ENCODE results near the gene GJC2.

The GJC2 gene

GRCh38 chr1:228156515-228156881 is 6.8 kb downstream of the GJC2 start:
- no peak for DNase-seq (ENCODE audit: low read depth in 1 of 2, low spot score in 1 of 2)

DNA sequence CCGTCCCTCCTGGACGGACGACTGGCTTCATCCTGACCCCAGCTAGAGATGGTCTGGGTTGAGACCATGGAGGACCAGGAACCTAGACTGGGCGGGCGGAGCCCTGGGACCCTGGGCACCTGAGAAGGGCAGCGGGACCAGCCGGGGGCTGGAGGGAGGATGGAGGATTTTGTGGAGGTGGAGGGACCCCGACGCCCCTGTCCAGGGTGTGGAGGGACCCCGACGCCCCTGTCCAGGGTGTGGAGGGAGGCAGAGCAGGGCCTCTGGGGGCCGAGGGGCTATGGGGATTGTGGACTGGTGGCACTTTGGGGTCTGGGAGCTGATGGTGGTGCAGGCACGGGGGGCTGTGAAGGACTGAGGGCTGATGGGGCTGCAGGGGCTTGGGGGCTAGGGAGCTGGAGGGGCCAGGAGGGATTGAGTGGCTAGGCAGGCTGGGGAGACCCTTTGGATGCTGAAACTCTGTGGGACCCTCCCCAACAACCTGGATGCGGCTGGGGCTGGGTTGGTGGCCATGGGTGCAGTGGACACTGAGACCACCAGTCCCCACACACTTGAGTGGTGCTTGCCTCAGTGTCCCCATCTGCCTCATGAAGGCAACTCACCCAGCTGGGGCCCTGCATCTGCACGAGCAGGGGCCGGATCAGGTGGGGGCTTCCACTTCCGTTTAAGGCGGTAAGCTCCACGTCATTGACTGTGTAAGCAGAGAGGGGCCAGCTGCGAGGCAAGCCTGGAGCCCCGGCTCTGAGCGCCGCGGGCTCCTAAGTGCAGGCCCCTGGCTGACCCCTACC is 7.4 kb downstream of the GJC2 start:
- no peak for DNase-seq (ENCODE audit: low read depth in 1 of 2, low spot score in 1 of 2)

- no peak for DNase-seq (ENCODE audit: low read depth in 1 of 2, low spot score in 1 of 2)
These were observed 8.0 kb downstream of the GJC2 start for GRCh38 chr1:228157729-228158126.

GRCh38 chr1:228158151-228159007 is 8.6 kb downstream of the GJC2 start:
- DNase-seq (ENCODE audit: low read depth in 1 of 2, low spot score in 1 of 2), result no peak

DNA sequence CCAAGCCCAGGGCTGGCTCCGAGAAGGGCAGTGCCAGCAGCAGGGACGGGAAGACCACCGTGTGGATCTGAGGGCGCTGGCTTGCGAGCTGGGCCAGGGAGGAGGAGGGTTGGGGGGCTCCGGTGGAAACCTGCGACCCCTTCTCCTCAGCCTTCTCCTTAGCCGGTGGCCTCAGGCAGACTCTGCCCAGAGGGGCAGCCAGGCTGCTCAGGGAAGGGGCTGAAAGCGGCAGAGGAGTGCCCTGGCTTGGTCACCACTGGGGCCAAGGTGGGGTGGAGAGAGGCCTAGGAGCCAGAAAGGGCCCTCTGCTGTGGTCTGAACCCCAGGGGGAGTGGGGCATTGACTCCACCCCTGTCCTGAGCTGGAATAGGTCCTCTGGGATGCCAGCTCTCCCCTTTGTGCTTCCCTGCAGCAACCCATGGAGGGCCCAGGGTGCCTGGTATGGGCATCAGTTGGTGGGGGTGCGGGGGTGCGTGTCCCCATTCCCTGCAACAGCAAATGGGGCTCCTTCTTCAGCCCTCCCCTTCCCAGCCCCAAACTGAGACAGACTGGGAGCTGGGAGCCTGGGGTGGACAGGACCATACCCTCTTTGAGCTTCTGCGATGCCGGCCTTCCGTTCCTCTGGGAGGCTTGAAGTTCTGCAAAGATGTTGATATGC is 9.4 kb downstream of the GJC2 start:
- DNase-seq (ENCODE audit: low read depth in 1 of 2, low spot score in 1 of 2), result no peak

GRCh38 chr1:228160201-228160761 is 10.6 kb downstream of the GJC2 start:
- DNase-seq (ENCODE audit: low read depth in 1 of 2, low spot score in 1 of 2), result no peak

- no peak for DNase-seq (ENCODE audit: low read depth in 1 of 2, low spot score in 1 of 2)
These were observed 11.6 kb downstream of the GJC2 start for GRCh38 chr1:228161362-228161761.

- no peak for DNase-seq (ENCODE audit: low read depth in 1 of 2, low spot score in 1 of 2)
These were observed 12.1 kb downstream of the GJC2 start for GRCh38 chr1:228161866-228162265.

- no peak for DNase-seq (ENCODE audit: low read depth in 1 of 2, low spot score in 1 of 2)
These were observed 12.7 kb downstream of the GJC2 start for GRCh38 chr1:228162286-228163006.

GRCh38 chr1:228163007-228163753 is 13.4 kb downstream of the GJC2 start:
- no peak for DNase-seq (ENCODE audit: low read depth in 1 of 2, low spot score in 1 of 2)

DNA sequence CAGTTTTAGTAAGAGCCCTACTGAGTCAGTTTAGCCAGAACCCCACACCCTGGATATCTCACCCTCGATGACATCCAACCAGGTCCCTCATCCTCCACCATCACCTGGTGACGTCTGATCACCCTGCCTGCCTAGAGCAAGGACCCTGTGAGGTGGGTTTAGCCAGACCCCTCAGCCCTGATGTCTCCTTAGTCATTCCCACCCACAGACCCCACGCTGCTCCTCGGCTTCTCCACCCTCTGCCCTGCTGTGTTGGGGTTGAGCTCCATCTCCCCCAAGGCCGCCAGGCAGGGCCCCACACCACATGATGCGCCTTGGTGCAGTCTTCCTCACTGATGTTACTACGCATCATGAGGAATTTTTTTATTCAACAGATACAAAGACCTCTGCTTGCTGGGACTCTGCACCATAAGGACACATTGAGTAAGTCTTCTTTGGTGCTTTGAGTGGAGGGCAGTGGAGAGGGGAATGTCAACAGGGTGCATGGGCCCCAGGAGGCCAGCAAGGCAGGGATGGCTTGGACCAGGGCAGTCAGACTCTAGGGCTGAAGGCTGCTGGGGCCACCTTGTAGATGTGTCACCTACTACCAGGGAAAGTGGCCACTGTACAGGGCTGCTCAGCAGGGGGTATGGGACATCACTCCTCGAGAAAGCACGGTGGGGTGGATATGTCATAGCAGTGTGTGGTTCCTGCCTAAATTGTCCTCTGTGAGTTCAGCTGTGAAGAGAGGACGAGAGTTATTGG is 14.2 kb downstream of the GJC2 start:
- no peak for DNase-seq (ENCODE audit: low read depth in 1 of 2, low spot score in 1 of 2)

DNA sequence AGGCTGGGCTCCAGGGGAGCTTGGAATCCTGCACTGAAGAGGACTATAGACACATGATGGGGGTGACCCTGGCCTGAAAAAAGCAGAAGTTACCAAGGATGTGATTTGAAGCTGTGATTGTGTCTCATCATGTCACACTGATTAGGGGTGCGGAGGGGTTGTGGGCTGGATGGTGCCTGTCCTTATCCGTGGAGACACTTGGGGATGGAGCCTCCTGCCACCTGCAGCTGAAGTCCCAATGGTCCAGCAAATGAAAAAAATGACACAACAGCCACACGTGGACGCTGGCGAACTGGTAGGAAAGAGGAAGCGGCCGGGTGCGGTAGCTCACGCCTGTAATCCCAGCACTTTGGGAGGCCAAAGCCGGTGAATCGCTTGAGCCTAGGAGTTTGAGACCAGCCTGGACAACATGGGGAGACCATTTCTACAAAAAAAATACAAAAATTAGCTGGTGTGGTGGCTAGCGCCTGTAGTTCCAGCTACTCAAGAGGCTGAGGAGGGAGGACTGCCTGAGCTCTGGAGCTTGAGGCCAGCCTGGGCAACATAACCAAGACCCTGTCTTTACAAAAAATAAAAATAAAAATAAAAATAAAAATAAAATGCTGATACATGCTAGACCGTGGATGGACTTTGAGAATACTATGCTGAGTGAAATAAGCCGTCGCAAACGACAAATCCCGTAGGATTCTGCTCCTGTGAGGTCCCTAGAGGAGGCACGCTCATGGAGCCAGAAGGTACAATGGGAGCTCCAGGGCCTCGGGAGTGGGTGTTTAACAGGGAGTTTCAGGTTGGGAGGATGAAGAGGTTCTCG is 15.0 kb downstream of the GJC2 start:
- no peak for DNase-seq (ENCODE audit: low read depth in 1 of 2, low spot score in 1 of 2)

DNA sequence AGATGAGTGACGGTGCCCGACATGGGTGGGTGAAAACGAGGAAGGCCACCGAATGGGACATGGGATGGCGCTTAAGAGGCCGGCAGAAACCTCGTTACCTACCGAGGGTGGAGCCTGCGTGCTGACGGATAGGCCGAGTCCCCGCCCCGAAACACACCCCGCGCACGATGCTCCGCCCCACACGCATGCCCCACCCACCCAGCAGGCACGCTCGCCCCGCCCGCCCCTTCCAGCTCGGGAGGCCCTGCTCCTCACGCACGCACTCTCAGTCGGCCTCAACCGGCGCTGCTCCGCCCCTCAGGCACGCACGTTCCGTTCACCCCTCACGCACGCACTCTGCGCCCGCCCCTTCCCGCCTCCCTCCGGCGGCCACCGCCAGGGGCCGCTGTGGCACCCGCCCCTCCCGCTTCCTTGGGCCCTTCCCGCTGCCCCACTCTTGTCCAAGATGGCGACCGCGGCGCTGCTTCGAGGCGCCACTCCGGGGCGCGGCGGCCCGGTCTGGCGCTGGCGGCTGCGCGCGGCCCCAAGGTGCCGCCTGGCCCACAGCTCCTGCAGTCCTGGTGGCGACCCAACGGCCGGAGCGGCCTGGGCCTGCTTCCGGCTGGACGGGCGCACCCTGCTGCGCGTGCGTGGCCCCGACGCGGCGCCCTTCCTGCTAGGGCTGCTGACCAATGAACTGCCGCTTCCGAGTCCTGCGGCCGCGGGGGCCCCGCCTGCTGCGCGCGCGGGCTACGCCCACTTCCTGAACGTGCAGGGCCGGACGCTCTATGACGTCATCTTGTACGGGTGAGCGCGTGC is 15.8 kb downstream of the GJC2 start, which contains the start of gene IBA57:
TSS of gene IBA57 (plus strand) at position 433 of the 798 bp plus-strand sequence. CDS start at position 446, 13 bp downstream.
- peak; percentile 99 to 100 for DNase-seq (ENCODE audit: low read depth in 1 of 2, low spot score in 1 of 2)

GRCh38 chr1:228166170-228166936 is 16.6 kb downstream of the GJC2 start:
- peak in 1 of 2 donors; percentile 35 for DNase-seq (ENCODE audit: low read depth in 1 of 2, low spot score in 1 of 2)

DNA sequence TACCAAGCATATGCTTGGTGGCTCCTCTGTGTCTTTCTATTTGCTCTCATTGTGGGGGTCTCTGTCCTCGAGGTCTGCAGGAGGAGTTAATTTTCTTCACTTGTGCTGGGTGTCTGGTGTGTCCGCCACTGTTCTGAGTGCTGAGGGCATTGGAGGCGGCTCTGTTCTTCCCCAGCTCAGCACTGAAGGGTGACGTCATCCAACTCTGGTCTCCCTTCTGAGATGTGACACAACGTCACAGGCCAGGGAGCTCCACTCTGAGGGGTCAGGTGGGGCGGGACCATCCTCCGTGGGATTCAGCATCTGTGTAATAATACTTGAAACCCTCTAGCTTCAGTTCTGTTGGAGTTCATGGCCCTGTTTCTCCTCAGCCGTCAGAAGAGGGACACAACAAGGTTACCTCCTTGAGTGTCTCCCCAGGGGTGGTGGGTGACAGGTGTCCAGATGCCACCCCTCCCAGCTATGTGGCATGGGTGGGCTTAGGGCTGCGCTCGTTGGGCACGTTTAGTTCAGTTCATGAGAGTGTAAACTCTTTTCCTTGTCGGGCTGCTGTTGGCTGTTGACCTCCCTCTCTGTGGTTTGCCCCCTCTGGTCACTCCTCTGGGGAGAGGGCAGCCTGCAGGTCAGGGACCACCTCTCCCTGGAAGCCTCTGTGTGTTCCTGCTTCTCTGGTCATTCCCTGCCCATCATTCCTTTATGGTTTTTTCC is 19.0 kb downstream of the GJC2 start:
- DNase-seq (ENCODE audit: low read depth in 1 of 2, low spot score in 1 of 2), result no peak

DNA sequence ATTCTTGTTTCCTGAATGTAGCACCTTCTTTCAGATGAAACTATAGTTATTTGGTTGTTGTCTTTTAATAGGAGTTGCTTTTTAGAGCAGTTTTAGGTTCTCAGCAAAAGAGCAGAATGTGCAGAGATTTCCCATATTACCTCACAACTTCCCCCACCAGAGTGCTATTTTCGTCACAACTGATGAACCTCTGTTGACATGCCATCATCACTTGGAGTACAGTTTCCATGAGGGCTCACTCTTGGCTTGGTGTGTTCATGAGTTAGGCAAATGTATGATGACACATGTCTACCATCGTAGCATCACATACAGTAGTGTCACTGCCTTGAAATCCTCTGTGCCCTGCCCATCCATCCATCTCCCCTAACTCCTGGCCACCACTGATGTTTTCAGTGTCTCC is 19.6 kb downstream of the GJC2 start:
- no peak for DNase-seq (ENCODE audit: low read depth in 1 of 2, low spot score in 1 of 2)
